IMR-90 (cell line): ENCODE data around the gene CEP85. TPM values are rescaled to one million over a fixed set of nuclear protein-coding genes. Genes with fewer than 3 reads are reported as not detected.

ENCODE experiments used
- ATAC-seq: fragments of 200-7000 bp; cut with Tn5 transposase; 2 replicates; pipeline ENCODE4 v1.9.1; 2020; ENCODE audit warnings: low read depth, mild to moderate bottlenecking, moderate library complexity
- BruUV-seq: library from RNA; stranded (reverse); fragments of 400-500 nt; replicated peaks from 2 replicates; lab custom pipeline; 2021; lab: Mats Ljungman, UMichigan
- CTCF ChIA-PET: fragments of 300-600 bp; formaldehyde crosslinking; extraction: SDS; loops from one replicate; lab custom pipeline; 2021; ENCODE audit warnings: antibody characterized with exemption; lab: Yijun Ruan, JAX
- POLR2A ChIA-PET: fragments of 300-600 bp; sonication (Branson Sonifier 250); formaldehyde crosslinking; loops from one replicate; lab custom pipeline; 2022; ENCODE audit warnings: antibody characterized with exemption; ENCODE audit not compliant: unreplicated experiment; lab: Charles Lee
- DNase-seq: peaks from one replicate; pipeline ENCODE4 v3.0.0; 2013
- H2AFZ ChIP-seq: replicated peaks from 2 replicates; pipeline ENCODE3; 2013; ENCODE audit warnings: low read length, mild to moderate bottlenecking; ENCODE audit not compliant: poor library complexity
- H2AK5ac ChIP-seq: 2 replicates; pipeline ENCODE4 v1.6.1; 2013; ENCODE audit warnings: low read depth, low read length, inconsistent platforms
- H2AK9ac ChIP-seq: replicated peaks from 2 replicates; pipeline ENCODE3; 2013; ENCODE audit warnings: mild to moderate bottlenecking, low read depth, low read length, moderate library complexity; ENCODE audit not compliant: poor library complexity
- H2BK120ac ChIP-seq: 2 replicates; pipeline ENCODE4 v1.6.1; 2013; ENCODE audit warnings: low read depth, low read length, inconsistent platforms
- H2BK15ac ChIP-seq: 3 replicates; pipeline ENCODE4 v1.6.1; 2013; ENCODE audit warnings: low read depth, low read length, inconsistent platforms
- H2BK20ac ChIP-seq: 2 replicates; pipeline ENCODE4 v1.6.1; 2013; ENCODE audit warnings: low read depth, mild to moderate bottlenecking, inconsistent platforms, low read length, moderate library complexity
- H2BK5ac ChIP-seq: 2 replicates; pipeline ENCODE4 v1.6.1; 2013; ENCODE audit warnings: mild to moderate bottlenecking, low read depth, low read length, inconsistent platforms; ENCODE audit not compliant: poor library complexity, severe bottlenecking
- H3K14ac ChIP-seq: replicated peaks from 2 replicates; pipeline ENCODE4 v1.6.1; 2013; ENCODE audit warnings: low read depth, low read length, inconsistent platforms
- H3K18ac ChIP-seq: 2 replicates; pipeline ENCODE4 v1.6.1; 2013; ENCODE audit warnings: low read depth, low read length, control low read depth
- H3K23ac ChIP-seq: 2 replicates; pipeline ENCODE4 v1.6.1; 2013; ENCODE audit warnings: low read depth, low read length, inconsistent platforms
- H3K27ac ChIP-seq: 2 replicates; pipeline ENCODE4 v1.5.1; 2013; ENCODE audit warnings: mild to moderate bottlenecking, control low read depth, low read length; ENCODE audit not compliant: insufficient read depth
- H3K27me3 ChIP-seq: 2 replicates; pipeline ENCODE4 v1.6.1; 2013; ENCODE audit warnings: low read length; ENCODE audit not compliant: control insufficient read depth, insufficient read depth
- H3K36me3 ChIP-seq: 2 replicates; pipeline ENCODE4 v1.6.1; 2013; ENCODE audit warnings: low read length, mixed read lengths; ENCODE audit not compliant: control insufficient read depth, insufficient read depth
- H3K4ac ChIP-seq: 2 replicates; pipeline ENCODE4 v1.6.1; 2013; ENCODE audit warnings: low read depth, low read length, inconsistent platforms
- H3K4me1 ChIP-seq: 2 replicates; pipeline ENCODE4 v1.6.1; 2013; ENCODE audit warnings: low read length, mixed read lengths; ENCODE audit not compliant: control insufficient read depth, insufficient read depth
- H3K4me2 ChIP-seq: 2 replicates; pipeline ENCODE4 v1.6.1; 2013; ENCODE audit warnings: low read depth, mild to moderate bottlenecking, control low read depth, low read length, moderate library complexity
- H3K4me3 ChIP-seq: 2 replicates; pipeline ENCODE4 v1.5.1; 2013; ENCODE audit warnings: low read depth, mild to moderate bottlenecking, control low read depth, low read length, moderate library complexity; ENCODE audit not compliant: insufficient read depth
- H3K56ac ChIP-seq: 2 replicates; pipeline ENCODE4 v1.6.1; 2013; ENCODE audit warnings: low read length, inconsistent platforms; ENCODE audit not compliant: insufficient read depth; ENCODE audit errors: extremely low read depth
- H3K79me1 ChIP-seq, 2 experiments: 2 replicates each; pipeline ENCODE4 v1.6.1; 2013; ENCODE audit warnings: low read length in 2 of 2, inconsistent platforms in 1 of 2, low read depth in 1 of 2
- H3K9ac ChIP-seq: 2 replicates; pipeline ENCODE4 v1.6.1; 2013; ENCODE audit warnings: low read depth, low read length, control low read depth
- H3K9me1 ChIP-seq: 2 replicates; pipeline ENCODE4 v1.6.1; 2013; ENCODE audit warnings: low read length, inconsistent platforms; ENCODE audit not compliant: insufficient read depth
- H3K9me3 ChIP-seq: 2 replicates; pipeline ENCODE4 v1.6.1; 2013; ENCODE audit warnings: low read length; ENCODE audit not compliant: control insufficient read depth, insufficient read depth
- H4K20me1 ChIP-seq: 2 replicates; pipeline ENCODE4 v1.6.1; 2013; ENCODE audit warnings: low read length, inconsistent platforms; ENCODE audit not compliant: insufficient read depth
- H4K5ac ChIP-seq: 2 replicates; pipeline ENCODE4 v1.6.1; 2013; ENCODE audit warnings: mild to moderate bottlenecking, low read depth, low read length, control low read depth
- H4K8ac ChIP-seq, 2 experiments: 2 replicates each; pipeline ENCODE4 v1.6.1; 2013; ENCODE audit warnings: low read depth in 2 of 2, low read length in 2 of 2, control low read depth in 1 of 2, inconsistent platforms in 1 of 2
- H4K91ac ChIP-seq: 2 replicates; pipeline ENCODE4 v1.6.1; 2013; ENCODE audit warnings: low read depth, low read length, inconsistent platforms; ENCODE audit not compliant: insufficient read depth
- CEBPB ChIP-seq: IDR thresholded peaks from 2 replicates; pipeline ENCODE4 v1.6.1; 2012; ENCODE audit warnings: low read depth, low read length, improper control_type of control experiment
- MAZ ChIP-seq: IDR thresholded peaks from 2 replicates; pipeline ENCODE4 v1.6.1; 2012; ENCODE audit warnings: low read depth, mild to moderate bottlenecking, low read length, improper control_type of control experiment, moderate library complexity, borderline replicate concordance
- MXI1 ChIP-seq: IDR thresholded peaks from 2 replicates; pipeline ENCODE4 v1.6.1; 2012; ENCODE audit warnings: low read depth, mild to moderate bottlenecking, low read length, moderate library complexity, borderline replicate concordance
- NFE2L2 ChIP-seq: fragments of 150-350 bp; IDR thresholded peaks from 2 replicates; pipeline ENCODE4 v1.6.1; 2016; ENCODE audit warnings: low read depth, mild to moderate bottlenecking, low read length
- POLR2A ChIP-seq: IDR thresholded peaks from 2 replicates; pipeline ENCODE4 v1.6.1; 2012; ENCODE audit warnings: mild to moderate bottlenecking, low read depth, low read length
- WGBS, 2 experiments: methylation state at CpG; one replicate each; pipeline versions ENCODE4 v1.1.5 to v1.1.7; 2013; ENCODE audit warnings: missing lambda C conversion rate in 2 of 2; ENCODE audit not compliant: insufficient read length in 1 of 2; ENCODE audit errors: extremely low coverage in 2 of 2; 5-methylcytosine and 5-hydroxymethylcytosine counted together
- dilution Hi-C: fragments of 300-500 bp; cut with HindIII; formaldehyde crosslinking; loops from one replicate; pipeline ENCODE4 v1.14.3; 2018; ENCODE audit warnings: low sequenced_read_pairs; ENCODE audit not compliant: unreplicated experiment
- in situ Hi-C: fragments of 300-500 bp; cut with MboI; formaldehyde crosslinking; loops from 3 replicates; pipeline ENCODE4 v1.14.3; 2019; ENCODE audit warnings: low sequenced_read_pairs, inconsistent platforms, mixed read lengths
- intact Hi-C: fragments of 100-400 bp; cut with micrococcal nuclease; formaldehyde crosslinking; loops from 2 replicates; pipeline ENCODE4 v1.10.0; 2022
- polyA plus RNA-seq, 3 experiments: library from polyadenylated mRNA; depleted of rRNA; stranded (reverse); fragments of >200 nt; gene quantifications; 2 replicates each; pipeline ENCODE4 v1.2.3, GENCODE V29; 2012; ENCODE audit warnings: low replicate concordance in 1 of 3
- total RNA-seq: library from RNA; depleted of rRNA; stranded (reverse); fragments of >200 nt; gene quantifications from 2 replicates; pipeline ENCODE4 v1.2.3, GENCODE V29; 2012

CEP85 gene
- total and polyA plus RNA-seq, 2 of the 4 experiments (the other 2 are of a cell fraction): 11.5 to 11.8 TPM

DNA sequence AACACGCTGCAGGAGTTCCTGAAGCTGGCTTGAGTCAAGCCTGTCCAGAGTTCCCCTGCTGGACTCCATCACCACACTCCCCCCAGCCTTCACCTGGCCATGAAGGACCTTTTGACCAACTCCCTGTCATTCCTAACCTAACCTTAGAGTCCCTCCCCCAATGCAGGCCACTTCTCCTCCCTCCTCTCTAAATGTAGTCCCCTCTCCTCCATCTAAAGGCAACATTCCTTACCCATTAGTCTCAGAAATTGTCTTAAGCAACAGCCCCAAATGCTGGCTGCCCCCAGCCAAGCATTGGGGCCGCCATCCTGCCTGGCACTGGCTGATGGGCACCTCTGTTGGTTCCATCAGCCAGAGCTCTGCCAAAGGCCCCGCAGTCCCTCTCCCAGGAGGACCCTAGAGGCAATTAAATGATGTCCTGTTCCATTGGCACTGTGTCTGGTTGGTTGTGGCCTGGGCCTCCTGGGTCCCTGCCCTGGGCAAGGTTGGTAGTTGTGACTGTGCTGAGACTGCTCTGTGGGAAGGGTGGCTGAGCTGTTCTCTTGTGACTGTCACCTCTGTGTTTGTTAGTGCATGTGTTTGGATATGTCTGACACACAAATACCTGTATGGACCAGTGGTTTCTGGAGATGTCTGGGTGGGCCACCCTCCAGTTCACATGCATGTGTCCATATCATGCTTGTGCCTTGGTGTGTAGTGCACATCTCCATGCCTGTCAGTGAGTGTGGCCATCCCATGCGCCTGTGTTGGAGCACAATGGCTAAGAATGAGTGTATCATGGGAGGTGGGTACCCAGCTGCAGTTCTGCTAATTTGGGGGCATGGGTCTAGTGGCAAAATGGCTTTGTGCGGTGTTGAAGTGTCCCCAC lies 47.3 kb downstream of the CEP85 start:
- Histone ChIP-seq H3K27me3 (no peaks in the 10 kb centered on the region), H4K20me1 (peaks cover 44% of the 10 kb centered on the region), H3K79me1 (peaks cover 25 to 81% of the 10 kb centered on the region in 2 experiments), H2AK5ac (peak overlapping the region; percentile 99), H3K14ac (peak overlapping the region; percentile 74), H3K36me3 (peaks cover 24% of the 10 kb centered on the region), H3K9me3 (no peaks in the 10 kb centered on the region), H2BK120ac (peak overlapping the region; percentile 24; the same call in 1 of the 2 replicates), H2AFZ (peak overlapping the region; percentile 60), H4K8ac (peak overlapping the region; percentile 69 to 79), H2AK9ac (peak overlapping the region; percentile 90), H2BK20ac (peak overlapping the region; percentile 27), H2BK5ac (peak overlapping the region; percentile 98), H3K4me3 (peak overlapping the region; percentile 89), H3K4me1 (peaks cover 62% of the 10 kb centered on the region), H3K4me2 (peak overlapping the region; percentile 96), H2BK15ac (peak overlapping the region; percentile 57; the same call in 1 of the 3 replicates), H3K9me1 (peaks cover 51% of the 10 kb centered on the region), H3K4ac (peak overlapping the region; percentile 98), H3K56ac (peak overlapping the region; percentile 53; the same call in 1 of the 2 replicates), H3K9ac (peak overlapping the region; percentile 96), H3K27ac (peak overlapping the region; percentile 95), H3K23ac (peak overlapping the region; percentile 54), H4K5ac (peak overlapping the region; percentile 47), H3K18ac (peak overlapping the region; percentile 25), H4K91ac (peak overlapping the region; percentile 77)
- ChIA-PET POLR2A (interaction anchor here (0.6 kb wide), 1 partner anchor 28 kb away, joined by 9 read pairs; no protein-coding TSS in a partner anchor), CTCF (interaction anchor here (0.6 to 0.7 kb wide), 2 partner anchors 40 to 112 kb away, joined by 3 read pairs; partner anchors contain the start of gene ZNF593)
- TSS peak; percentile 99 for BruUV-seq
- intact Hi-C loops: no loop called here
- ATAC-seq (no peak), DNase-seq (no peak)
- 100% methylated on average over 1 of the region's 5 CpGs; no CpG with 5 or more reads in 1 of the 2 experiments for WGBS, 2 experiments
- in situ Hi-C loops: no loop called here
- dilution Hi-C loops: no loop called here
- peak; percentile 29 for TF ChIP-seq POLR2A
- peak; percentile 72 for TF ChIP-seq CEBPB
- no peak for TF ChIP-seq NFE2L2
- no peak for TF ChIP-seq MXI1
- no peak for TF ChIP-seq MAZ
